Breast epithelium (tissue), 4 donors: Measurements from ENCODE around the gene PSMA7. TPM values are rescaled to one million over a fixed set of nuclear protein-coding genes. Genes with fewer than 3 reads are reported as not detected.

ENCODE experiments used
- DNase-seq, 2 donors: peaks; one replicate each; pipeline ENCODE4 v3.0.0-alpha.2; 2019; ENCODE audit warnings: low spot score in 2 of 2
- H3K27ac ChIP-seq, 2 donors: fragments of 200-600 bp; sonication (generic) in 1 of 2; one replicate each; pipeline ENCODE4 v1.5.1; 2016 to 2019; ENCODE audit warnings: mild to moderate bottlenecking in 1 of 2
- H3K27me3 ChIP-seq, 2 donors: fragments of 200-600 bp; sonication (generic) in 1 of 2; one replicate each; pipeline versions ENCODE4 v1.5.1 to v1.6.0; 2017 to 2019; ENCODE audit warnings: control low read depth in 1 of 2, mild to moderate bottlenecking in 1 of 2
- H3K36me3 ChIP-seq: fragments of 200-600 bp; one replicate; pipeline ENCODE4 v1.5.1; 2019
- H3K4me1 ChIP-seq, 2 donors: fragments of 200-600 bp; sonication (generic); one replicate each; pipeline ENCODE4 v1.5.1; 2016 to 2019; ENCODE audit warnings: control low read depth in 1 of 2
- H3K4me3 ChIP-seq, 3 donors: fragments of 200-600 bp; sonication (generic); 1 replicate in 2 of 3; 2 replicates in 1 of 3; pipeline ENCODE4 v1.5.1; 2016 to 2019; ENCODE audit warnings: mild to moderate bottlenecking in 3 of 3, moderate library complexity in 2 of 3
- H3K9me3 ChIP-seq, 2 donors: fragments of 200-600 bp; sonication (generic) in 1 of 2; one replicate each; pipeline ENCODE4 v1.5.1; 2016 to 2019; ENCODE audit warnings: control low read depth in 1 of 2
- CTCF ChIP-seq, 3 donors: fragments of 450-650 bp; IDR thresholded peaks; one replicate each; pipeline ENCODE4 v1.5.1; 2016 to 2017; ENCODE audit warnings: antibody characterized with exemption in 3 of 3, mild to moderate bottlenecking in 3 of 3, moderate library complexity in 3 of 3
- POLR2A ChIP-seq: fragments of 450-650 bp; IDR thresholded peaks from one replicate; pipeline ENCODE4 v1.6.1; 2016; ENCODE audit warnings: antibody characterized with exemption, mild to moderate bottlenecking, moderate library complexity
- POLR2AphosphoS5 ChIP-seq, 3 donors: sonication (generic); formaldehyde crosslinking; IDR thresholded peaks; one replicate each; pipeline ENCODE4 v1.6.1; 2017; ENCODE audit warnings: antibody characterized with exemption in 3 of 3
- intact Hi-C: fragments of 100-400 bp; cut with DNase I; formaldehyde crosslinking; loops from one replicate; pipeline ENCODE4 v1.15.1; 2023; ENCODE audit warnings: low total_unique reads
- total RNA-seq, 3 donors: library from RNA; depleted of rRNA; stranded (reverse); fragments of >200 nt; gene quantifications; one replicate each; pipeline ENCODE4 v1.1.0, GENCODE V29; 2016

The PSMA7 gene
- total RNA-seq, 3 donors from 2014 or later = 200 to 579 (median 380) TPM

- intact Hi-C loops = no loop called here
- TF ChIP-seq POLR2AphosphoS5 (IDR thresholded peaks at IDR 0.05) (no peak), POLR2A (no peak), CTCF (IDR thresholded peaks at IDR 0.05) (no peak)
- H3K27me3 ChIP-seq = no peaks in the 10 kb centered on the region
- H3K4me1 ChIP-seq = no peaks in the 10 kb centered on the region
- no peaks in the 10 kb centered on the region for H3K9me3 ChIP-seq
- DNase-seq = no peak
- H3K4me3 ChIP-seq = no peak overlapping the region
- H3K27ac ChIP-seq = peak overlapping the region in 1 of 2 donors; percentile 36
- peaks cover 3% of the 10 kb centered on the region for H3K36me3 ChIP-seq
Observed at GRCh38 chr20:62164879-62165761, 21.9 kb upstream of the PSMA7 start.

GRCh38 chr20:62163986-62164762 is 21.0 kb upstream of the PSMA7 start:
- Histone ChIP-seq H3K27ac (no peak overlapping the region), H3K9me3 (no peaks in the 10 kb centered on the region), H3K4me1 (no peaks in the 10 kb centered on the region), H3K36me3 (peaks cover 3% of the 10 kb centered on the region), H3K27me3 (no peaks in the 10 kb centered on the region), H3K4me3 (no peak overlapping the region)
- intact Hi-C loops = no loop called here
- no peak for DNase-seq
- TF ChIP-seq POLR2AphosphoS5 (IDR thresholded peaks at IDR 0.05) = no peak
- TF ChIP-seq CTCF (IDR thresholded peaks at IDR 0.05) = no peak
- no peak for TF ChIP-seq POLR2A

- Histone ChIP-seq H3K27me3 (no peaks in the 10 kb centered on the region), H3K9me3 (no peaks in the 10 kb centered on the region), H3K27ac (no peak overlapping the region), H3K36me3 (peaks cover 3% of the 10 kb centered on the region), H3K4me3 (no peak overlapping the region), H3K4me1 (no peaks in the 10 kb centered on the region)
- intact Hi-C loops = no loop called here
- DNase-seq = no peak
- TF ChIP-seq CTCF (IDR thresholded peaks at IDR 0.05) (no peak), POLR2A (no peak), POLR2AphosphoS5 (IDR thresholded peaks at IDR 0.05) (no peak)
Observed at GRCh38 chr20:62163485-62163865, 20.3 kb upstream of the PSMA7 start.

GRCh38 chr20:62162765-62163484 is 19.7 kb upstream of the PSMA7 start:
- no peak overlapping the region for H3K27ac ChIP-seq
- H3K36me3 ChIP-seq = peaks cover 3% of the 10 kb centered on the region
- H3K4me1 ChIP-seq = no peaks in the 10 kb centered on the region
- no peak overlapping the region for H3K4me3 ChIP-seq
- TF ChIP-seq CTCF (IDR thresholded peaks at IDR 0.05) = no peak
- TF ChIP-seq POLR2A = no peak
- no peak for TF ChIP-seq POLR2AphosphoS5 (IDR thresholded peaks at IDR 0.05)
- no peaks in the 10 kb centered on the region for H3K9me3 ChIP-seq
- DNase-seq = no peak
- intact Hi-C loops = no loop called here
- no peaks in the 10 kb centered on the region for H3K27me3 ChIP-seq
